HepG2 (cell line): ENCODE data around the gene TK2. TPM values are rescaled to one million over a fixed set of nuclear protein-coding genes. Genes with fewer than 3 reads are reported as not detected.
A peak's percentile ranks its signal among the peaks of the same experiment; 100 is the strongest.

Source experiments
- CCAR2 ChIP-seq: fragments of 200-400 bp; formaldehyde crosslinking; optimal IDR thresholded peaks from 2 replicates; pipeline ENCODE3; 2018; ENCODE audit warnings: low read depth, mild to moderate bottlenecking, low read length, moderate library complexity
- FOXM1 ChIP-seq: sonication (generic); formaldehyde crosslinking; IDR thresholded peaks from 2 replicates; pipeline ENCODE4 v1.5.0; 2020; ENCODE audit warnings: missing genetic modification reagents
- HNRNPL ChIP-seq: fragments of 200-400 bp; formaldehyde crosslinking; IDR thresholded peaks from 2 replicates; pipeline ENCODE4 v1.6.1; 2017; ENCODE audit warnings: mild to moderate bottlenecking, low read depth, low read length
- NFKB2 ChIP-seq: sonication (generic); formaldehyde crosslinking; IDR thresholded peaks from 2 replicates; pipeline ENCODE4 v1.4.0; 2020; ENCODE audit warnings: missing genetic modification reagents, borderline replicate concordance
- THAP11 ChIP-seq: IDR thresholded peaks from 2 replicates; pipeline ENCODE4 v1.6.1; 2016; ENCODE audit warnings: missing biosample characterization, missing genetic modification reagents
- UBTF ChIP-seq: sonication (generic); formaldehyde crosslinking; IDR thresholded peaks from 2 replicates; pipeline ENCODE4 v1.4.0; 2020; ENCODE audit warnings: mild to moderate bottlenecking, missing genetic modification reagents
- ZGPAT ChIP-seq: IDR thresholded peaks from 2 replicates; pipeline ENCODE4 v1.6.1; 2016; ENCODE audit warnings: mild to moderate bottlenecking
- ZNF280B ChIP-seq: sonication (generic); formaldehyde crosslinking; IDR thresholded peaks from 2 replicates; pipeline ENCODE4 v1.5.0; 2020; ENCODE audit warnings: missing genetic modification reagents, mild to moderate bottlenecking, borderline replicate concordance
- ZNF441 ChIP-seq: sonication (generic); formaldehyde crosslinking; IDR thresholded peaks from 2 replicates; pipeline ENCODE4 v1.7.0; 2021; ENCODE audit warnings: missing genetic modification reagents, borderline replicate concordance
- ZNF687 ChIP-seq: sonication (generic); formaldehyde crosslinking; IDR thresholded peaks from 2 replicates; pipeline ENCODE4 v1.5.1; 2020; ENCODE audit warnings: mild to moderate bottlenecking, missing genetic modification reagents, moderate library complexity
- polyA plus RNA-seq, 8 experiments: library from polyadenylated mRNA; depleted of rRNA in 3 of 8; stranded (reverse) in 7 of 8; unstranded in 1 of 8; fragments of >200 nt; fragmentation: Illumina TruSeq in 4 of 8; extraction: Trizol in 4 of 8; gene quantifications; 2 replicates each; pipeline versions ENCODE4 v1.2.1 to v1.2.3, GENCODE V29; 2011 to 2016; ENCODE audit warnings: low read depth in 4 of 8, missing spikeins in 1 of 8, mixed read lengths in 1 of 8; ENCODE audit not compliant: insufficient read depth in 1 of 8
- total RNA-seq, 5 experiments: library from RNA; depleted of rRNA; stranded (reverse); fragments of >200 nt; fragmentation: Illumina TruSeq; extraction: Trizol; gene quantifications; 2 replicates each; pipeline ENCODE4 v1.2.3, GENCODE V29; 2016; ENCODE audit warnings: low read depth in 1 of 5
- TF ChIP-seq, protein P1 (sequence below): sonication (generic); formaldehyde crosslinking; IDR thresholded peaks from 2 replicates; pipeline ENCODE4 v1.4.0; 2020; ENCODE audit warnings: mild to moderate bottlenecking, missing genetic modification reagents
- TF ChIP-seq, protein P2 (sequence below): sonication (generic); formaldehyde crosslinking; IDR thresholded peaks from 2 replicates; pipeline ENCODE4 v1.5.0; 2020; ENCODE audit warnings: mild to moderate bottlenecking, missing genetic modification reagents, moderate library complexity

TK2 gene
- total and polyA plus RNA-seq, 2 of the 13 experiments (the other 11 are each of a cell fraction or from before 2014, with no cell fraction given) = 18.7 to 21.0 TPM

- TF ChIP-seq ZNF687 (CRISPR knock-in tag) = peak; percentile 76
- peak; percentile 38; the same call in 1 of the 2 replicates for TF ChIP-seq UBTF (CRISPR knock-in tag)
- TF ChIP-seq, protein P1, sequence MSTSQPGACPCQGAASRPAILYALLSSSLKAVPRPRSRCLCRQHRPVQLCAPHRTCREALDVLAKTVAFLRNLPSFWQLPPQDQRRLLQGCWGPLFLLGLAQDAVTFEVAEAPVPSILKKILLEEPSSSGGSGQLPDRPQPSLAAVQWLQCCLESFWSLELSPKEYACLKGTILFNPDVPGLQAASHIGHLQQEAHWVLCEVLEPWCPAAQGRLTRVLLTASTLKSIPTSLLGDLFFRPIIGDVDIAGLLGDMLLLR (CRISPR knock-in tag) = 0 out of 2 replicates have a peak, but pooled peaks have one; percentile 36
- peak; percentile 80 for TF ChIP-seq HNRNPL
- TF ChIP-seq, protein P2, sequence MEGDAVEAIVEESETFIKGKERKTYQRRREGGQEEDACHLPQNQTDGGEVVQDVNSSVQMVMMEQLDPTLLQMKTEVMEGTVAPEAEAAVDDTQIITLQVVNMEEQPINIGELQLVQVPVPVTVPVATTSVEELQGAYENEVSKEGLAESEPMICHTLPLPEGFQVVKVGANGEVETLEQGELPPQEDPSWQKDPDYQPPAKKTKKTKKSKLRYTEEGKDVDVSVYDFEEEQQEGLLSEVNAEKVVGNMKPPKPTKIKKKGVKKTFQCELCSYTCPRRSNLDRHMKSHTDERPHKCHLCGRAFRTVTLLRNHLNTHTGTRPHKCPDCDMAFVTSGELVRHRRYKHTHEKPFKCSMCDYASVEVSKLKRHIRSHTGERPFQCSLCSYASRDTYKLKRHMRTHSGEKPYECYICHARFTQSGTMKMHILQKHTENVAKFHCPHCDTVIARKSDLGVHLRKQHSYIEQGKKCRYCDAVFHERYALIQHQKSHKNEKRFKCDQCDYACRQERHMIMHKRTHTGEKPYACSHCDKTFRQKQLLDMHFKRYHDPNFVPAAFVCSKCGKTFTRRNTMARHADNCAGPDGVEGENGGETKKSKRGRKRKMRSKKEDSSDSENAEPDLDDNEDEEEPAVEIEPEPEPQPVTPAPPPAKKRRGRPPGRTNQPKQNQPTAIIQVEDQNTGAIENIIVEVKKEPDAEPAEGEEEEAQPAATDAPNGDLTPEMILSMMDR (CRISPR knock-in tag) = peak; percentile 95
- TF ChIP-seq NFKB2 (CRISPR knock-in tag) = peak; percentile 60; the same call in 1 of the 2 replicates
- TF ChIP-seq THAP11 (CRISPR knock-in tag) = peak; percentile 36; the same call in 1 of the 2 replicates
- TF ChIP-seq CCAR2 = no peak
- TF ChIP-seq ZNF441 = 0 out of 2 replicates have a peak, but pooled peaks have one; percentile 29
- peak; percentile 39; the same call in 1 of the 2 replicates for TF ChIP-seq ZNF280B (CRISPR knock-in tag)
- 0 out of 2 replicates have a peak, but pooled peaks have one; percentile 18 for TF ChIP-seq ZGPAT (CRISPR knock-in tag)
- no peak for TF ChIP-seq FOXM1 (CRISPR knock-in tag)
These were observed 71.0 kb downstream of the TK2 start (continued) for GRCh38 chr16:66478733-66479511.
